HG03571 (cell line): ENCODE results near the gene SLC4A1.

Experiments
- ATAC-seq: cut with Tn5 transposase; IDR thresholded peaks from one replicate; pipeline ENCODE4 v1.9.1; 2021; ENCODE audit not compliant: unreplicated experiment

SLC4A1 gene

GRCh38 chr17:44207319-44207718 is 60.6 kb downstream of the SLC4A1 start:
- no peak for ATAC-seq

DNA sequence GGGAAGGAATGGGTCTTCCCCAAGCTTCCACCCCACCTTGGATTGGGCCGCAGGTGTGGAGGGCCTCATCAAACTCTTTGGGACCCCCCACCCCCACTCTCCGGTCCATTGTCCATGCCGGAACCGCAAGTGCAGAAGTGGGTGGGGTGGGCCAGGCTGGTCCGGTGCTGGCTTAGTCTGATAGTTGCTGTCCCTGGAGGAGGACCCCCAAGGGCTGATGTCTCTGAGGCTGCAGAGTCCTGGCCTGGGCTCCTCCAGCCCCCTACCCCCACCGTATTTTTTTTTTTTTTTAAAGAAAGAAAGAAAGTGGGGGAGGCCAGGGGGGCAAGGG is 61.1 kb downstream of the SLC4A1 start:
- ATAC-seq = no peak

- no peak for ATAC-seq
These were observed 61.7 kb downstream of the SLC4A1 start for GRCh38 chr17:44205962-44206824.

DNA sequence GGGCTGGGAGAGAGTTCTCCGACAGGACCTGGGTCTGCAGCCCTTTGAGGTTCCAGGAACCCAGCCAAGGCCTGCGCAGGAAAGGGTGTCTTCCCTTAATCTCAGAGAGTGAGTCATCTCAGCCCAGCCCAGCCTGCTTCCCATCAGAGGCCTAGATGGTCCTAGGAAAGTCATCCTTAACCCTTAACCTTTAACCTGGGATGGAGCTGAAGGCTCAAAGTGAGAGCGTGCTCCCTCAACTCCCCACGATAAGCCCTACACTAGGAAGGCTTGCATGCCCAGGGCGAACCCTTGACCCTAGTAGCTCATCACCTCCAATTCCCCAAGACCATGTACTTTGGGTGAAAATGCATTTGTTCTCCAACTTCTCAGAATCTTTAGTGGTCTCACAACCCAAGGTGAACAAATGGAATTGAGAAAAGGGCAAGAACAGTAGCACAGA is 63.5 kb downstream of the SLC4A1 start:
- ATAC-seq = no peak

GRCh38 chr17:44203731-44204440 is 64.0 kb downstream of the SLC4A1 start:
- ATAC-seq = no peak

GRCh38 chr17:44202756-44203155 is 65.2 kb downstream of the SLC4A1 start:
- no peak for ATAC-seq

DNA sequence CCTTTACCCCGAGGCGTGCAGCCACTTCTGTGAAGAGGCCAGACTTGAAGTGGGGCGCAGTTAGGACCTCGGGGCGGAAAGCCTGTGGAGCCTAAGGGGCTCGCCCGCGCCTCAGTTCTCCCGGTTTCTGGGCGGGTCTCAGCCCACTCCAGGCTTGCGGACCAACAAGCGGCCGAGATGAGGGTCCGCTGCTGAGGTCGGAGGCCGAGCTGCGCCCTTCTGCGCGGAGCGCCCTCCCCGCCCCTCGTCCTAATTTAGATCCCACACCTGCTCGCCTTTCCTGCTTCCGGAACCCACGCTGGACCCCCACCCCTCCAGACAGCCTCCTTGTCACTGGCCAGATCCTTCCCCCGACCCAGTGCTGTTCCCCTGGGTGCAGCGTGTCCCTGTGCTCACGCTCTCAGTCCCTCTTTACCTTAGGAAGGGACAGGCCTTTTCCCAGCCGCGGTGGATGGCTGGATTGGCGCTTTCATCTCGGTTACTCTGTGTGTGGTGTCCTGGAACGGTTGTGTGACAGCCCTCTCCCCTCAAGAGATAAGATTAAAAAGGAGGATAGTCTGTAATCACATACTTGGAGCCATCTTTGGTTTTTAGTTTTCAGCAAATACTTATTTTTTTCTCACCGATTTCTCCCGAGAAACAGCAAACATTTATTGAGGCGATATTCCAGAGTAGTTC is 67.3 kb downstream of the SLC4A1 start:
- no peak for ATAC-seq

- ATAC-seq = peak; percentile 62
These were observed 68.1 kb downstream of the SLC4A1 start, which contains the start of gene ATXN7L3 for GRCh38 chr17:44199553-44200477. Gene ATXN7L3 (minus strand): TSS chr17:44199884. CDS start chr17:44198070, 1,814 bp downstream.

- peak; percentile 10 for ATAC-seq
These were observed 69.0 kb downstream of the SLC4A1 start for GRCh38 chr17:44198721-44199552.
